ENCODE measurements around the gene CPHXL. TPM values are rescaled to one million over a fixed set of nuclear protein-coding genes. Genes with fewer than 3 reads are reported as not detected.
A peak's percentile ranks its signal among the peaks of the same experiment; 100 is the strongest.

Gene CPHXL
- total RNA-seq (2014; rRNA removed; shearing (Covaris generic); ENCODE audit: low replicate concordance): not detected in 2 replicates

DNA sequence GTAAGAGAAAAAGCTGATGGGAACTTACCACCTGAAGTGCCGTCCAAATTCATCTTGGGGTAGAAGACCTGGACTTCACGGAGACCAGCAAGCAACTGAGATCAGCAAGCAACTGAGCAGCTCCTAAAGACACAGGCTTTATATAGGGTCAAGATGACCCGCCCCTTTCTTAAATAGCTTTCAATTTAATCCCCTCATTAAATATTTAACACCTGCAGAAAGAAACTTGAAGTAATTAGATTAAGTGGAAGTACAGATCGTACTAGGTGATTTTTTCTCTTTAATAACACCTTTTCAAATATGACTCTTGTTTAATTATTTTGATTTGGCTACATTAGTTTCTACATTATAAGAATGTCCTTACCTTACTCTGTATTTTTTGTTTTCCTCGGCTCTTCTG lies at the start of gene CPHXL:
Gene CPHXL (minus strand): TSS at position 101 of the 400 bp plus-strand sequence. CDS start 48 bp downstream, at position 53.
- no peaks in the 10 kb centered on the region for H3K27me3 ChIP-seq
- H3K36me3 ChIP-seq: no peaks in the 10 kb centered on the region
- H3K9me3 ChIP-seq: no peaks in the 10 kb centered on the region
- no peak within 1 kb of the TSS for H3K4me3 ChIP-seq
- no peak for DNase-seq

DNA sequence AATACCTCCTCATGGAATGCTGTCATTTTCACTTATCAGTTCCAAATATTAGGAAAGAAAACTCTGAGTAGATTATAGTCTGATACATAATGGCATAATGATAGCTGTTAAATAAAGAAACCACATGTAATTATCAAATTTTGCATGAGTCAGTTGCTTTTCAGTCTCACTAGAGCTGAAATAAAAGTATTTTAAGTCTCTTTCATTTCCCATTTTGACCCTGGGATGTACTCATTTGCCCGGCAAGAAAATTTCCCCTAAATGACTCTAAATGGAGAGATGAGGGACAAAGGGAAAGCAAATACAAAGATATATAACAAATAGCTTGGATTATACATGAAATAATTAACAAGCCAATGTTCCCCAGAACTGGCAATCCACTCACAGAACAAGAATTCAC lies 47.9 kb upstream of the CPHXL start:
- no peak overlapping the region for H3K4me3 ChIP-seq
- no peak for DNase-seq
- no peaks in the 10 kb centered on the region for H3K27me3 ChIP-seq
- H3K9me3 ChIP-seq: no peaks in the 10 kb centered on the region
- H3K36me3 ChIP-seq: no peaks in the 10 kb centered on the region

DNA sequence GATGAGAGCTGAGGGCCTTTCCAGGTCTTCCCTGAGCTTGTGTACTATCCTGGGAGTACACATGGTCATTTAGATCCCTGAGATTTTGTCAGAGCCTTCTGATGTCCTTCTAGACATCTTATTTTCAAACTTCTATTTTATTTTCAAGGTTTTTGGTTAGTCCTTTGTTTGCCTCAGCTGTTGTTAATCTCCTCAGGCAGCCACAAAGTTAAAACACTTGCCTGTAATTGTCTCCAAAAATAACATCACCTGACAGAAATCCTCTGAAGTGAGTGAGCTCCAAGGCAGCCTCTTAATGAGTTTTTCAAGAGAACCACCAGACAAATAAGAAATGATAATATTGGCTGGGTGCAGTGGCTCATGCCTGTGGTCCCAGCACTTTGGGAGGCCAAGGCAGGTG lies 43.8 kb upstream of the CPHXL start:
- no peak overlapping the region for H3K4me3 ChIP-seq
- DNase-seq: no peak
- no peaks in the 10 kb centered on the region for H3K27me3 ChIP-seq
- no peaks in the 10 kb centered on the region for H3K9me3 ChIP-seq
- no peaks in the 10 kb centered on the region for H3K36me3 ChIP-seq

DNA sequence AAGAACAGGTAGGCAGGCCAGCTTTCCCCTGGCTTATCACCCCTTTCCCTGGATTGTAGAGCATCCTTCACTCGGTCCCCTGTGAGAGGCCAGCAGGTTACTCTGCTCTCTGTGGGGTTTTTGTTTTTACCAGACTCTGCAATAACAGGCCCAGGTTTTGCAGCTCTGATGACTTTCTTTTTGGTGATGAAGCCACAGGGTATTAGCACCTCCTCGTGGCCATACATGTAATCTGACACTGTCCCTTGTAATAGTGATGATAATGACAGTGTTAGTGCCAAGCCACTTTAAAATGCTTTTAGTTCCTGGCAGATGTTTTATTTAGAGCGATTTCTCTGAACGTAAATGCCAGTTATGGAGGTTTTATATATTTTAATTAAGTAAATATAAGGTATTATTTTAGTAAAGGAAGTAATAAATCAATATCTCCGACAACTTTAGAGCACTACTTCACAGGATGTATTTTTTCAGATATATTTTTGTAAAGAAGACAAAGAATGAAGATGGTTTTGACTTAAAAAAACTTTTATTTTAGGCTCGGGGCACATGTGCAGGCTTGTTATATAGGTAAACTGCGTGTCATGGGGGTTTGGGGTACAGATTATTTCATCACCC lies 38.0 kb upstream of the CPHXL start:
- peak; percentile 21 for DNase-seq
- Histone ChIP-seq H3K27me3 (no peaks in the 10 kb centered on the region), H3K36me3 (no peaks in the 10 kb centered on the region), H3K9me3 (no peaks in the 10 kb centered on the region), H3K4me3 (no peak overlapping the region)

DNA sequence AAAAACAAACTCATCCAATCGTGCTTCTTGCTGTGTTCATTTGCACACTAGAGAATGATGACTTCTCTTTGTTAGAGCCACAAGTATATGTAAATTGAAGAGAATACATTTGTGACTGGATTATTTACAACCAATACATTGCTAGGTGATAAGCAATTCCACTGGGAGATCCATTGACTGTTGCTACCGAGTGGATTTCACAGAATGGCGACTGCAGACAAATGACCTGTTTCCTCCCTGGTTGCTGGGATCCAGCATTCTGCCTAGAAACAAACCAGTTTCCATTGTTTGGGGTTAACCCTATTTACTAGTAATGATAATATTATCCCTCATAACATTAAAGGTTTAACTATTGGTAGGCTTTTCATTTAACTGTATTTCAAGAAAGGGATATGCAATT lies 36.9 kb upstream of the CPHXL start:
- Histone ChIP-seq H3K4me3 (no peak overlapping the region), H3K36me3 (no peaks in the 10 kb centered on the region), H3K9me3 (no peaks in the 10 kb centered on the region), H3K27me3 (no peaks in the 10 kb centered on the region)
- no peak for DNase-seq

DNA sequence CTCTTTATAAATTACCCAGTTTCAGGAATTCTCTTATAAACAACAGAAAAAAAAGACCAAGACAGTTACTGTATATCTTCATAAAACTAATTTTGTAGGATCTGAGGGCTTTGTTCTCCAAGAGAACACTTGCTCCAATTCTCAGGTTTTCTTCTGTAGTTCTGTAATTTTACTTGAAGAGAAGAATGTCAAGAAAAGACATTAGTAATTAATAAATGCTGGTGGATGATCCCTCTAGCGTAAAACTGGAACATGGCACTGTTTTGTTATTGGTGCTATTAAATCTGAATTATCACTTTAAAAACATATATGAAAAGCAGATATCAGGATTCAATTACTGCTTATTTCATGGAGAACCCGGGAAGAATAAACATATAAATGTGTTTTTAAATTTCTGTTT lies 36.5 kb upstream of the CPHXL start:
- no peaks in the 10 kb centered on the region for H3K9me3 ChIP-seq
- H3K4me3 ChIP-seq: no peak overlapping the region
- DNase-seq: no peak
- H3K27me3 ChIP-seq: no peaks in the 10 kb centered on the region
- H3K36me3 ChIP-seq: no peaks in the 10 kb centered on the region

DNA sequence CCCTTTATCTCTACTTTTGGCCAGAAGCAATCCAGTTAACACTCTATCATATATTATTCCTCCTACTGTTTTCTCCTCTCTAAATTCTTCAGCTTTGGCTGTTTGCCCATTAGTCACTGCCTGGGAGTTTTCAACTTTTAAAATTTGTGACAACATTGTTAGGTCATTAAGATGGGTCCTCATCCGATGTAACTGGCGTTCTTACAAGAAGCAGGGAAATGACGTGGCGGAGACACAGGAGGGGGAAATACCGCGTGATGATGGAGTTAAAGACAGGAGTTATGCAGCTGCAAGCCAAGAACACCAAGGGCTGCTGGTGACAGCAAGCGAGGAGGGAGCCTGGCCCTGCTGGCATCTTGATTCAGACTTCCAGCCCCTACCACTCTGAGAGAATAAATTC lies 34.8 kb upstream of the CPHXL start:
- no peaks in the 10 kb centered on the region for H3K9me3 ChIP-seq
- no peak for DNase-seq
- no peaks in the 10 kb centered on the region for H3K36me3 ChIP-seq
- no peak overlapping the region for H3K4me3 ChIP-seq
- no peaks in the 10 kb centered on the region for H3K27me3 ChIP-seq

DNA sequence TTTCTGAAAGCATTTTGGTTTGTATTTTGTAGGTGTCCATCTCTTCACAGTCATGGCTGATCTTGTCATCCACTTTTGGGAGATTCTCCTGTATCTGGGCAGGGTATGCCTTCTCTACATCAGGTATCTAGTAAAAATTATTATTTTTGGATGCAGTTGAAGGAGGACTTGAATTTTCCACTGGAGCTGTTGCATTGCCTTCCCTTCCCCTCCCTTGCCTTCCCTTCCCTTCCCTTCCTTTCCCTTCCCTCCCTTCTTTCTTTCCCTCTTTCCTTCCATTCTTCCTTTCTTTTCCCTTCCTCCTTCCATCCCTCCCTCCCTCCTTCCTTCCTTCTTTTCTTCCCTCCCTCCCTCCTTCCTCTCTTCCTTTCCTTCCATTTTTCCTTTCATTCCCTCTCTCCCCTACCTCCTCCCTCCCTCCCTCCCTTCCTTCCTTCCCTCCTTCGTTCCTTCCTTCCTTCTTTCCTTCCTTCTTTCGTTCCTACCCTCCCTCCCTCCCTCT lies 33.8 kb upstream of the CPHXL start:
- H3K36me3 ChIP-seq: no peaks in the 10 kb centered on the region
- no peaks in the 10 kb centered on the region for H3K9me3 ChIP-seq
- DNase-seq: no peak
- H3K27me3 ChIP-seq: no peaks in the 10 kb centered on the region
- no peak overlapping the region for H3K4me3 ChIP-seq

DNA sequence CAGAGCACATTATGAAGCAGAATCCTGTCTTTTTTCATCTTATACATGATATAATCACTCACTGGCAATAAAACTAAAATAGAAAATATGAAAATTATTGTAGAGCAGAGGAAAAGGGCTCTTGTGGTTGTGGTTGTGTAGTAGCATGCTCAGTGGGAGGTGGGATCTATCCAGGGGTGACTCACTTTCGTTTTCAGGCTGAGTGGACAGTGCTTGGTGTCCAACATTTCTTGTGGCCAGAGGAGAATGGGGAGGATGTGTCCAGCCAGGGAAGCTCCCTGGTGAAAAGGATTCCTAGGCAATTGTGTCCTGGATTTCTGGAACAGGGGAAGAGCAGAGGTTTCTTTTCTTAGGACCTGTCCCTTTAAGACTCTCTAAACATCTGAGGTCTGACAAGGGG lies 31.9 kb upstream of the CPHXL start:
- Histone ChIP-seq H3K4me3 (no peak overlapping the region), H3K9me3 (no peaks in the 10 kb centered on the region), H3K27me3 (no peaks in the 10 kb centered on the region), H3K36me3 (no peaks in the 10 kb centered on the region)
- DNase-seq: peak; percentile 45

DNA sequence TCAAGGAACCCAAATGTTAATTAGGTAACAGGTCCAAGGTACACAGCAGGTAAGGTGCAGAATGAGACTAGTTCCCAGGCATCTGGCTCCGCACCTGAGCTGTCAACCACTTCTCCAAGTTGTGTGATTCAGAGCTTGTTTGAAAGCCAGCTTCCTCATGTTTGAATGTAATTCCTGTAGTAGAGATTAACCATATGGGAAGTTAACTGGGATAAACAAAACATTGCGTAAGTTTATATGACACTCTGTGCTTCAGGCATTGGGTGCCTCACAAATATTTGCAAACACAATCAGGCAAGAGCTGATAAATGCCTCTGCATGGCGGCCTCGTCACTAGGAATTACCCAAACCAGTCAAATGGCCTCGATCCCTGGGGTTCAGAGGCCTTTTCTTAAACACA lies 27.9 kb upstream of the CPHXL start:
- Histone ChIP-seq H3K36me3 (no peaks in the 10 kb centered on the region), H3K9me3 (no peaks in the 10 kb centered on the region), H3K4me3 (no peak overlapping the region), H3K27me3 (no peaks in the 10 kb centered on the region)
- DNase-seq: no peak

DNA sequence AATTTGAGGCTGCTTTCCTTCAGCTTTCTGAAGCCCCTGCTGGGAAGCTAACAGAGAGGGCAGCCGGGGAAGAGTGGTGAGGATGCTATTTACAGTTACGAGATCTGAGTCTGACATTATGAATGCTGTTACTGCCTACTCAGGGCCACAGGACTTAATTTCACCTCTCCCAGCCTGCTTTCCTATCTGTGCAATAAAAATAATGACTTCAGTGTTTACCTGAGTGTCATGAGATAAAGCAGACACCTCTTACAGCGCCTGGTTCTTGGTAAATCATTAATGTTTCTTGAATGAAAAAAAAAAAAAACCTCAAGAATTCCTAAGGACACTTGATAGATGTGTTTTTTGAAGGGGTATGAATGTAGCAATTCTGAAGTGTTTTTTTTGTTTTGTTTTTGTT lies 24.2 kb upstream of the CPHXL start:
- Histone ChIP-seq H3K4me3 (no peak overlapping the region), H3K9me3 (no peaks in the 10 kb centered on the region), H3K36me3 (no peaks in the 10 kb centered on the region), H3K27me3 (no peaks in the 10 kb centered on the region)
- DNase-seq: no peak

DNA sequence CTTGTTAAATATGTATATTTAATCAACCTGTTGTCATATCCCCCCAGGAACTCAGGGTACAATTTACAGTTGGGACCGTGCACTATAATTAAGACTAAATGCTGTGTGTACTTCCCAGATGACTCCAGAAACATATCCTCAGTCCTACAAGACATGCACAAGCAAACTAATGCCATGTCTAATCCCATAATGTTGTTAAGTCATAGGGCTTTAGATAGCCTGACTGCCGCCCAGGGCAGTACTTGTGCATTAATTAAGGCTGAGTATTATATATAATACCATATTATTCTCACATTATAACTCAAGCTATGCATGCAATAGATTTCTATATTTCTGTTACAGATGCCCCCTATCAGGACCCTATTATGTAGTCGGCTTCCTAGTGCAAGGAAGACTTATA lies 20.1 kb upstream of the CPHXL start:
- H3K9me3 ChIP-seq: peaks cover 7% of the 10 kb centered on the region
- no peaks in the 10 kb centered on the region for H3K27me3 ChIP-seq
- H3K36me3 ChIP-seq: no peaks in the 10 kb centered on the region
- H3K4me3 ChIP-seq: no peak overlapping the region
- no peak for DNase-seq

DNA sequence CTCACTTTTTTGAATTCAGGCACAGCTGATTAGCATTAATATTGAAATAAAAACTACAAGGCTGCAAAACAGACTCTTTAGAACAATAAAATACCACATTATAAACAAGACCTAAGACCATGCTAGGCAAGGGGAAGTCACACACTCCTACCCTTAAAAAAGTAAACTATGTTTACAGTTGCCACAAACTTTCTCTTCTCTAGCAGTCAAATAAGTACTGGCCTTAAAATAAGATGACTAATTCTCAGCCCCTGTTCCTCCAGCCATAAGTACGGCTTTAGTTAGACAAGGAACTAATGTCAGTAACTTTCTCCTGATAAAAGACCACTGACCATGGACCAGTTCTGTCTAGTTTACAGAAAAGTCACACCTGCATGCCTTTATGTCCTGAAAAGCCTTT lies 19.5 kb upstream of the CPHXL start:
- no peaks in the 10 kb centered on the region for H3K36me3 ChIP-seq

DNA sequence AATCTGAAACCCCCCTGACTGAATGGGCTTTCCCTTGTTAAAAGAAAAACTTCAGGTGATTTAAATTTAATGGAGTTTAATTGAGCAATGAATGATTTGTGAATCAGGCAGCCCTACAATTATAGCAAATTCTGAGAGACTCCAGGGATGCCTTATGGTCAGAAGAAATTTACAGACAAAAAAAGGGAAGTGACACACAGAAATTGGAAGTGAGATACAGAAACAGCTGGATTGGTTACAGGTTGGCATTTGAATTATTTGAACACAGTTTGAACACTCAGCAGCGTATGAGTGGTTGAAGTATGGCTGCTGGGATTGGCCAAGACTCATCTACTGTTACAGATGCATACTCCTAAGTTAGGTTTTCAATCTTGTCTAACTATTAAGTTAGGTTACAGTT lies 19.0 kb upstream of the CPHXL start:
- DNase-seq: no peak
- H3K27me3 ChIP-seq: no peaks in the 10 kb centered on the region

More for the DNA sequence above, 19.5 kb upstream of the CPHXL start:
- no peaks in the 10 kb centered on the region for H3K27me3 ChIP-seq
- no peak for DNase-seq
- H3K4me3 ChIP-seq: no peak overlapping the region
- H3K9me3 ChIP-seq: peaks cover 7% of the 10 kb centered on the region

DNA sequence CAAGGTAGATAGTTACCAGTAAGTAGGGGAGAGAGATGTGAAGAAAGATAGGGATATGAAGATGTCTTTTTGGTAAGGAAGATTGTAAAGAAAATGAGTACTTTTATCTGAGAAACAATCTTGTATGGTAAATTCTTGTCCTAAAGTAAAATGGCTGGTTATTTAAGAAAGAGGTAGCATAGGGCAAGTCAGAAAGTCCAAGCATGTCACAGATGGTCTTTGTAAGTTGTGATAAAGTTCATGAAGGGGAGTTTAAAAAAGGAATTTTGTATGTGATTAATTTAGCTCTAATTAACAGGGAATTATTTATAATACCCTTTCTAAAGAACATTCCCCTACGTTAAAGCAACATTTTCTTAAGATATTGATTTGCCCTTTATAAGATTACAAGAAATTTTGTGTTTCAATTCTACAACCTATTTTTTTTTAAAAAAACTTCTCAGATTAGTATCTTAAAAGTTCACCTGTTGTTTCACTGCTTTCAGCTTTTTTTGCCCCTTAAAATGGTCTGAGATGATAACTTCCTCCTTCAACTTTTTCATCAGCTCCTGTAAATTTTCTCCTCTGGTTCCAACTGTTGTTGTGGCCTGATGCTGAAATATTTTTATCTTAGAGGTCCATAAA lies 16.2 kb upstream of the CPHXL start:
- Histone ChIP-seq H3K9me3 (peaks cover 7% of the 10 kb centered on the region), H3K27me3 (no peaks in the 10 kb centered on the region), H3K36me3 (no peaks in the 10 kb centered on the region), H3K4me3 (no peak overlapping the region)
- DNase-seq: no peak

More for the DNA sequence above, 19.0 kb upstream of the CPHXL start:
- H3K4me3 ChIP-seq: no peak overlapping the region
- no peaks in the 10 kb centered on the region for H3K36me3 ChIP-seq
- H3K9me3 ChIP-seq: peaks cover 7% of the 10 kb centered on the region

DNA sequence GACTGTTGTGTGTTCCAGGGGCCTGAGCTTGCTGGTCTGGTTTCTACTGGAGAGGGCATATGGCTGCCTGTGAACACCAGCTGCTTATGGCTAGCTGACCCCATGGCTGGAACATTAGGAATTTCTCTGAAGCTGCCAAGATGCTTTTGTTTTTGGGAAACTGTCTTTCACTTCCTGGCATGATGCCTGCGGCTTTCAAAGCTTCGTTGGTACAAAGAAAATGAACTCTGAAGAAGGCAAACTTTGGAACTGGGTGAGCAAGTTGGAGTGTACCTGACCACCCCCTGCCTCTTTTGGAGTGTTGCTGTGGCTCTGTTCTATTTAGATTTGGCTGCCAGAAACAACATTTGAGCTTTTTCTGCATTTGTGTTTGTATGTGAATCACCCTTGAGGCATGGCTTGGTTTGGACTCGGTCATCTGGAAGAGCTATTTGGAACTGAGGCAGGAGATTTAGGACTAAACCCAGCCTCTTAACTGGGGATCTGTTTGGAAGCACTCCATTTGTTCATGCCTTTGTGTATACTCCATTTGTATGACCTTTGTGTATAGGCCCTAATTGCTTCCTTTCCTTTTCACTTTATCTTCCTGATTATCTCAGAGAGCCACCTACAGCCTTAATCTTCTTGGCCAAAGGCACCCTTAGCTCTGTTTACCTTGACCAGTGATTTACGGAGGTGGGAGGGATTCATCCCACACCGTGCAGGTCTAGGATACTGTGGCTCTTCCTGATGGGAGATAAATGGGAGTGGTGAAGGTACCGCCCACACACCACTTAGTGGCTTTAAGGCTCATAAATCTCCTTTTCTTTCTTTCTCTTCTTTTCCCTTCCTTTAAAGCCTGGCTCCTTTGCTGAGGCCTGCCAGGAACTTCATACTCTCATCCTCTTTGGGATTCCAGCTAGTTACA lies 7.3 kb upstream of the CPHXL start:
- Histone ChIP-seq H3K27me3 (no peaks in the 10 kb centered on the region), H3K4me3 (no peak overlapping the region), H3K36me3 (no peaks in the 10 kb centered on the region), H3K9me3 (no peaks in the 10 kb centered on the region)
- peak; percentile 88 for DNase-seq

DNA sequence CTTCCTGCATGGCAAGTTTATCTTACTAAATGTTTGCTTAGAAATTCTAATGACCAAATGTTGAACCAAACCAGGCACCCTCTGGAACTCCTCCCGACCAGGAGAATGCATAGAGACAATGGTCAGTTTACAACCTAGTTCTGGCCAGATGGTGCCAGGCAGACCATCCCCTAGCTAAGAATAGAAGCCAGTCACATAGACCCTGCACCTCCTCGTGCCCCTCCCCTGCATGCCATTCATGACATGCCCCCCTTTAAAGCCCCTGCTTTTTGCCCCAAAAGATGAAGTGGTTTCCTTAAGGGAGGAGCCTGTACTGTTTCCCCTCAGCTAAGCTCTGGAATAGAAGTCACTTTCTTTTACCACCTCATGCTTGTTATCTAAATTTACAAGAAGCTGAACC lies 6.6 kb upstream of the CPHXL start:
- Histone ChIP-seq H3K27me3 (no peaks in the 10 kb centered on the region), H3K4me3 (no peak overlapping the region), H3K9me3 (no peaks in the 10 kb centered on the region), H3K36me3 (no peaks in the 10 kb centered on the region)
- DNase-seq: no peak
